Colonic mucosa (tissue), 4 donors: ENCODE results near the gene PLCXD3. TPM values are rescaled to one million over a fixed set of nuclear protein-coding genes. Genes with fewer than 3 reads are reported as not detected.
"Not testable (repeated sequence)": the region's sequence is repeated elsewhere in the genome, so short reads cannot be mapped to it uniquely, and the experiment has no call there.

ENCODE experiments used
- DNase-seq: peaks from one replicate; pipeline ENCODE4 v3.0.0-alpha.2; 2020
- H3K27ac ChIP-seq: fragments of 200-600 bp; one replicate; pipeline ENCODE4 v1.8.0; 2021
- H3K27me3 ChIP-seq: fragments of 200-600 bp; one replicate; pipeline ENCODE4 v1.8.0; 2021
- H3K36me3 ChIP-seq: fragments of 200-600 bp; one replicate; pipeline ENCODE4 v1.8.0; 2021
- H3K4me1 ChIP-seq: fragments of 200-600 bp; one replicate; pipeline ENCODE4 v1.8.0; 2021; ENCODE audit warnings: mild to moderate bottlenecking
- H3K4me3 ChIP-seq: fragments of 200-600 bp; one replicate; pipeline ENCODE4 v1.8.0; 2021
- H3K9ac ChIP-seq, 2 donors: one replicate each; pipeline ENCODE4 v1.7.0; 2013; ENCODE audit warnings: control low read depth in 2 of 2, low read depth in 2 of 2, low read length in 2 of 2
- H3K9me3 ChIP-seq: fragments of 200-600 bp; one replicate; pipeline ENCODE4 v1.8.0; 2021
- intact Hi-C: fragments of 100-400 bp; cut with DNase I; formaldehyde crosslinking; loops from one replicate; pipeline ENCODE4 v1.14.1; 2022
- total RNA-seq, 2 donors: library from RNA; stranded (reverse); fragmentation: NEBNext Ultra II Directional in 1 of 2; extraction: Animal tissue kit (Norgen Biotek cat#: 25700) in 1 of 2; gene quantifications; one replicate each; pipeline ENCODE4 v1.2.1, GENCODE V29; 2021
- TF ChIP-seq, protein P1 (sequence below): fragments of 200-600 bp; IDR thresholded peaks from one replicate; pipeline ENCODE4 v1.8.0; 2022; ENCODE audit warnings: antibody characterized with exemption, mild to moderate bottlenecking
- donor health status: healthy.
- donor health status: DM: no; HTN: no; CAD: no.
- donor health status: DM: no; HTN: no; CAD: no.

PLCXD3 gene
- total RNA-seq, 2 donors from 2014 or later = 0.47 to 0.80 TPM

DNA sequence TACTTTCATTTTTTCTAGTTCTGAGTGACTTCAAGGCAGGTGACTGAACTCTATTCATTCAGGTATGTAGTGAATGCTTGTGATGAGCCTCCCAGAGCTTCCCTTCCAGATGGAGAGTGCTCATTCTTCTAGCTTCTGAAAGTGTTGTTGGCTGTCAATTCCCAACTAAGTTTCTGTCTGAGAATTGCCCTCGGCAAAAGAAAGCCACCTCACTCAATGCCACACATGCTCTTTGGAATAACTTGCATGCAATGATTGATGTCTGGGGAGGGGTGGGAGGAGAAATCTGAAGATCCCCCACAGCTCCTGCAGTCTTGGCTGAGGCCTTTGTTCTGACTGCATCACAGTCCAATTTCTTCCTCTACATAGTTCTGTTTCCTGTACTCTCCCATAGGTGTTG, 173.9 kb downstream of the PLCXD3 start:
- Histone ChIP-seq H3K9ac (no peak overlapping the region), H3K4me3 (no peak overlapping the region), H3K9me3 (no peaks in the 10 kb centered on the region), H3K27ac (no peak overlapping the region), H3K27me3 (no peaks in the 10 kb centered on the region), H3K36me3 (no peaks in the 10 kb centered on the region), H3K4me1 (no peaks in the 10 kb centered on the region)
- no peak for DNase-seq
- intact Hi-C loops = loop anchor here (2.0 kb wide), 1 partner anchor 32 kb away; no protein-coding TSS in a partner anchor
- TF ChIP-seq, protein P1, sequence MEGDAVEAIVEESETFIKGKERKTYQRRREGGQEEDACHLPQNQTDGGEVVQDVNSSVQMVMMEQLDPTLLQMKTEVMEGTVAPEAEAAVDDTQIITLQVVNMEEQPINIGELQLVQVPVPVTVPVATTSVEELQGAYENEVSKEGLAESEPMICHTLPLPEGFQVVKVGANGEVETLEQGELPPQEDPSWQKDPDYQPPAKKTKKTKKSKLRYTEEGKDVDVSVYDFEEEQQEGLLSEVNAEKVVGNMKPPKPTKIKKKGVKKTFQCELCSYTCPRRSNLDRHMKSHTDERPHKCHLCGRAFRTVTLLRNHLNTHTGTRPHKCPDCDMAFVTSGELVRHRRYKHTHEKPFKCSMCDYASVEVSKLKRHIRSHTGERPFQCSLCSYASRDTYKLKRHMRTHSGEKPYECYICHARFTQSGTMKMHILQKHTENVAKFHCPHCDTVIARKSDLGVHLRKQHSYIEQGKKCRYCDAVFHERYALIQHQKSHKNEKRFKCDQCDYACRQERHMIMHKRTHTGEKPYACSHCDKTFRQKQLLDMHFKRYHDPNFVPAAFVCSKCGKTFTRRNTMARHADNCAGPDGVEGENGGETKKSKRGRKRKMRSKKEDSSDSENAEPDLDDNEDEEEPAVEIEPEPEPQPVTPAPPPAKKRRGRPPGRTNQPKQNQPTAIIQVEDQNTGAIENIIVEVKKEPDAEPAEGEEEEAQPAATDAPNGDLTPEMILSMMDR = no peak

- H3K27ac ChIP-seq = no peak overlapping the region
- H3K9me3 ChIP-seq = no peaks in the 10 kb centered on the region
- no peaks in the 10 kb centered on the region for H3K27me3 ChIP-seq
- no peak overlapping the region for H3K4me3 ChIP-seq
- H3K9ac ChIP-seq = no peak overlapping the region
- no peaks in the 10 kb centered on the region for H3K36me3 ChIP-seq
- TF ChIP-seq, protein P1 = no peak
- H3K4me1 ChIP-seq = no peaks in the 10 kb centered on the region
- intact Hi-C loops = loop anchor here (2.0 kb wide), 1 partner anchor 31 kb away; no protein-coding TSS in a partner anchor
- DNase-seq = no peak
Observed at GRCh38 chr5:41335596-41336181, 174.7 kb downstream of the PLCXD3 start.

DNA sequence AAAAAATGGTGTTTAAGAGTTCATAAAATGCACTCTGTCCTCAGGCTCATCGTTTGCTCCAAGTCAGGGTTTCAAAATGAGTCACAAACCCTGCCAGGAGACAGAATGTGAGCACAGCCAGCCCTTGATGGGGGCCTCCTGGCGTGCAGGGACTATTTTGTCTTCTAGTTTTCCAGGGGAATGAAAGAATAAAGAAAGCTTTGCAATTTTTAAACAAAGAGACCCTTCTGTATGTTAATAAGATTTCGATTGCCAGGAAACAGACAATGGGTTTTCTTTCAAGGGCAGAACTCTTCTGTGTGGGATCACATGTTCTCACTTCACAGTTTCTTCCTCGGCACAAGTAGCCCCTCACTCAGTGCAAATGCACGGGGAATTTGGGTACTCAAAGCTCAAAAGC, 175.6 kb downstream of the PLCXD3 start:
- H3K9me3 ChIP-seq = no peaks in the 10 kb centered on the region
- no peak overlapping the region for H3K4me3 ChIP-seq
- TF ChIP-seq, protein P1 = no peak
- no peak overlapping the region for H3K9ac ChIP-seq
- no peak for DNase-seq
- no peaks in the 10 kb centered on the region for H3K27me3 ChIP-seq
- intact Hi-C loops = no loop called here
- H3K36me3 ChIP-seq = no peaks in the 10 kb centered on the region
- no peak overlapping the region for H3K27ac ChIP-seq
- no peaks in the 10 kb centered on the region for H3K4me1 ChIP-seq

DNA sequence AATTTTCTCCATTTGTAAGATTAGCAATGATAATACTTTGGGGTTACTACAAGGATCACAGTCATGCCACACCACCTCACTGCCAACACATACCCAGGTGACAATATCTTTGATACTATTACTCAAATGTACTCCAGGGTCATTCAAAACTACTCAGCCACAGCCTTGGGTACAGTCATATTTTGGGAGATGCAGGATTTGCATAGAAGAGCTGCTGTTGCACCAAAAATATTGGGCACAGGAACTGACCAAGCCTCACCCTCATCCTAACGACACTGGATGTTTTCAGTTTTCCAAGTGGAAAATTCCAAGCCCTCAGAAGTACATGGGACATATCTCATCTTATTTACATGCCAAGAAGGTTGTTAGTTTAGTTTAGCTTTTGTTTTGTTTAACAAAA, 176.2 kb downstream of the PLCXD3 start:
- Histone ChIP-seq H3K36me3 (no peaks in the 10 kb centered on the region), H3K27me3 (no peaks in the 10 kb centered on the region), H3K9ac (no peak overlapping the region), H3K4me3 (no peak overlapping the region), H3K9me3 (no peaks in the 10 kb centered on the region), H3K27ac (no peak overlapping the region), H3K4me1 (no peaks in the 10 kb centered on the region)
- intact Hi-C loops = no loop called here
- TF ChIP-seq, protein P1 = no peak
- no peak for DNase-seq

DNA sequence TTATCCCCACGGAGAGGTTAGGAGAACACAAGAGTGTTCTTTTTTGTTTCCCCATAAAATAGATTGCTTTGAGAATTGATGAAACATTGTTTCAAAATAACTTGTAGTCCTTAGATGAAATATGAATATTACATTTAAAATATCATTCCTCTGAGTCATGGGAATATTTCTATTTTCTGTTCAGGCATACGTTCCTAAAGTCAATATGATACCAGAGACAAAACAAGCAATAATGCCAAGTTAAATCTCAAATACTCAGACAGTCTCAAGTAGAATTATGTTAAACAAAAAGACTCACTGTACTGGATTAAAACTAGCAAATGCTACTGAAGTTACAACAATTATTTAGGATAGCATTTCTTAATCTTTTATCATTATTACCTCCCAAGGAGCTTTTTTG, 185.3 kb downstream of the PLCXD3 start:
- H3K4me1 ChIP-seq = no peaks in the 10 kb centered on the region
- TF ChIP-seq, protein P1 = no peak
- no peak overlapping the region for H3K4me3 ChIP-seq
- H3K27ac ChIP-seq = no peak overlapping the region
- H3K27me3 ChIP-seq = no peaks in the 10 kb centered on the region
- DNase-seq = no peak
- H3K9ac ChIP-seq = no peak overlapping the region
- no peaks in the 10 kb centered on the region for H3K36me3 ChIP-seq
- intact Hi-C loops = no loop called here
- H3K9me3 ChIP-seq = no peaks in the 10 kb centered on the region

DNA sequence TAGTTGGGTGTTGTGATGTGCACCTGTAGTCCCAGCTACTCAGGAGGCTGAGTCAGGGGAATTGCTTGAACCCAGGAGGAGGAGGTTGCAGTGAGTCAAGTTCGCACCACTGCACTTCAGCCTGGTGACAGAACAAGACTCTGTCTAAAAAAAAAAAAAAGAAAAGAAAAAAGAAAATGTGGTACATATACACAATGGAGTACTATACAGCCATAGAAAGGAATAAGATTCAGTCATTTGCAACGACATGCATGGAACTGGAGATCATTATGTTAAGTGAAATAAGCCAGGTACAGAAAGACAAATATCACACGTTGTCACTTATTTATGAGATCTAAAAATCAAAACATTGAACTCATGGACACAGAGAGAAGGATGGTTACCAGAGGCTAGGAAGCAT, 187.6 kb downstream of the PLCXD3 start:
- H3K4me1 ChIP-seq, intact Hi-C loops, H3K36me3 ChIP-seq, H3K4me3 ChIP-seq, H3K27me3 ChIP-seq, H3K9me3 ChIP-seq, DNase-seq, H3K27ac ChIP-seq, H3K9ac ChIP-seq: not testable (repeated sequence)
